HG03571 (cell line): Measurements from ENCODE around the gene CASZ1.

ENCODE experiments used
- ATAC-seq: cut with Tn5 transposase; IDR thresholded peaks from one replicate; pipeline ENCODE4 v1.9.1; 2021; ENCODE audit not compliant: unreplicated experiment

The CASZ1 gene, protein sequence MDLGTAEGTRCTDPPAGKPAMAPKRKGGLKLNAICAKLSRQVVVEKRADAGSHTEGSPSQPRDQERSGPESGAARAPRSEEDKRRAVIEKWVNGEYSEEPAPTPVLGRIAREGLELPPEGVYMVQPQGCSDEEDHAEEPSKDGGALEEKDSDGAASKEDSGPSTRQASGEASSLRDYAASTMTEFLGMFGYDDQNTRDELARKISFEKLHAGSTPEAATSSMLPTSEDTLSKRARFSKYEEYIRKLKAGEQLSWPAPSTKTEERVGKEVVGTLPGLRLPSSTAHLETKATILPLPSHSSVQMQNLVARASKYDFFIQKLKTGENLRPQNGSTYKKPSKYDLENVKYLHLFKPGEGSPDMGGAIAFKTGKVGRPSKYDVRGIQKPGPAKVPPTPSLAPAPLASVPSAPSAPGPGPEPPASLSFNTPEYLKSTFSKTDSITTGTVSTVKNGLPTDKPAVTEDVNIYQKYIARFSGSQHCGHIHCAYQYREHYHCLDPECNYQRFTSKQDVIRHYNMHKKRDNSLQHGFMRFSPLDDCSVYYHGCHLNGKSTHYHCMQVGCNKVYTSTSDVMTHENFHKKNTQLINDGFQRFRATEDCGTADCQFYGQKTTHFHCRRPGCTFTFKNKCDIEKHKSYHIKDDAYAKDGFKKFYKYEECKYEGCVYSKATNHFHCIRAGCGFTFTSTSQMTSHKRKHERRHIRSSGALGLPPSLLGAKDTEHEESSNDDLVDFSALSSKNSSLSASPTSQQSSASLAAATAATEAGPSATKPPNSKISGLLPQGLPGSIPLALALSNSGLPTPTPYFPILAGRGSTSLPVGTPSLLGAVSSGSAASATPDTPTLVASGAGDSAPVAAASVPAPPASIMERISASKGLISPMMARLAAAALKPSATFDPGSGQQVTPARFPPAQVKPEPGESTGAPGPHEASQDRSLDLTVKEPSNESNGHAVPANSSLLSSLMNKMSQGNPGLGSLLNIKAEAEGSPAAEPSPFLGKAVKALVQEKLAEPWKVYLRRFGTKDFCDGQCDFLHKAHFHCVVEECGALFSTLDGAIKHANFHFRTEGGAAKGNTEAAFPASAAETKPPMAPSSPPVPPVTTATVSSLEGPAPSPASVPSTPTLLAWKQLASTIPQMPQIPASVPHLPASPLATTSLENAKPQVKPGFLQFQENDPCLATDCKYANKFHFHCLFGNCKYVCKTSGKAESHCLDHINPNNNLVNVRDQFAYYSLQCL (N-terminal part only)

DNA sequence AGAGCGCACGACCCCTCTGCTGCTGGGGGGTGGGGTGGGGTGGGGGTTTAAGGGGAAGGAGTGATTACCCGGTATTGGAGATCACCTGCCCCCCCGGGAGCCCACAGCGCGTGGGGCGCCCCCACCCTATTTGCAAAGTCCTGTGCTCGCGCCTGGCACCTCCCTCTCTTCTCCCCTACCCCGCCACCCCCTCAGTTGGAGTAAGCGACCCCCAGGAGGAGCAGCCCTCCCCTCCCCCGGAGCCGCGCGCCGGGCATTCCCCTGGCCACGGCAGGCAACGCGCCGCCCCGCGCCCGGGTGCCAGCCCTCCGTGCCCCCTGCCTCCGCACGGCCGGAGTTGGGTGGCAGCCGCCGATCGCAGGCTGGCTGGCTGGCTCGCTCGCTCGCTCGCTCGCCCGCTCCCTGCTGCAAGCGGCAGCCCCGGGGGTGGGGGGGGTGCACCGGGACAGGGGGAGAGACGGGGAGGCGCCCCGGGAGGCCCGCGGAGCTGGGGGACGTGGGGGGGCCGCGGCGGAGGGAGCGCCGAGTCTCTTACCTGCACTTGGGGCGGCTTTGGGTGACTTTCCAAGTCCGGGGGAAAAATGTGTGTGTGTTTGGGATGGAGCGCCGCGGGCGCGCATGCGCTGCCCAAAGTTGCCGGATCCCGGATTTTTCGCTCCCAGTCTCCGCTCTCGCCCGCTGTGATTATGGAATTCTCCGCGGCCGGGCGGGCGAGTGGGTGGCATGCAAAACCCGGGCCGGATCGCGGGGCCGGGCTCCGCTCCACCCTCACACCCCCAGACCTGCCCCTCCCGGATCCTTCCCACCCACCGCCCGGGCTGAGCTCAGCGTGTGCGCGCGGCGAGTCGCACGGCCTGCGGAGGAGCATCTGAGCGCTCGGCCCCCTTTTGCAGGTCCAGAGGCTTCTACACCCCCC, at the start of gene CASZ1:
Gene CASZ1, minus strand, starts transcription at position 618 of the 916 bp plus-strand sequence. CDS start 102,757 bp downstream, outside the sequence.
- ATAC-seq: no peak

DNA sequence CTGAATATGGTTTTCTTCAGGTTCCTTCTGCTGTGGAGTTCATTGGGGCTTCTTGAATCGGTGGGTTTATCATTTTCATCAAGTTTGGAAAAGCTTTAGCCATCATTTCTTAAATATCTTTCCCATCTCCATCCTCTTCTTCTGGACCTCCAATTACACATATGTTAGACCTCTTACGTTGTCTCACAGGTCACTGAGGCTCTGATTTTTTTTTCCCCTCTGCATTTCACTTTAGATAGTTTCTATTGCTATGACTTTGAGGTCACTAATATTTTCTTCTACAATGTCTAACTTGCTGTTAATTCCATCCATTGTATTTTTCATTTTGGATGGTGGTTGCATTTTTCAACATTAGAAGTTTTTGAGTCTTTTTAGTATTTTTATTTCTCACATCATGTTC, 47.3 kb upstream of the CASZ1 start:
- no peak for ATAC-seq

DNA sequence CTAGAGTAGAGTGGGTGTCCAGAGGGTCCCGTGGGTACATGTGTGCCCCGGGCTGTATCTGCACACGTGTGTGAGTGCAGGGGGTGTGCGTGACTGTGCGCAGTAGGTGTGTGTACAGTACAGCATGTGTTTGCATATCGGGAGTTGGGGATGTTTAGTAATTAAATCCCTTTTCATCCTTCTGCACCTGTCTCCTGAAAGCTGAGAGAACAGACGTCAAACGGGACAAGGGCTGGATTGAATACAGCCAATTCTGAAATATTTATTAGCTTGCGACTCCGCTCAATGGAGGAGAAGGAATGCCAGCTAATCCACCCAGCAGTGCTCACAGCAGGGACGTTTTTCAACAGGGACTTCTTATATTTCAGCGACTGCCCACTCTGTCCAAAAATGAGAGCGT, 44.7 kb upstream of the CASZ1 start:
- ATAC-seq: no peak

DNA sequence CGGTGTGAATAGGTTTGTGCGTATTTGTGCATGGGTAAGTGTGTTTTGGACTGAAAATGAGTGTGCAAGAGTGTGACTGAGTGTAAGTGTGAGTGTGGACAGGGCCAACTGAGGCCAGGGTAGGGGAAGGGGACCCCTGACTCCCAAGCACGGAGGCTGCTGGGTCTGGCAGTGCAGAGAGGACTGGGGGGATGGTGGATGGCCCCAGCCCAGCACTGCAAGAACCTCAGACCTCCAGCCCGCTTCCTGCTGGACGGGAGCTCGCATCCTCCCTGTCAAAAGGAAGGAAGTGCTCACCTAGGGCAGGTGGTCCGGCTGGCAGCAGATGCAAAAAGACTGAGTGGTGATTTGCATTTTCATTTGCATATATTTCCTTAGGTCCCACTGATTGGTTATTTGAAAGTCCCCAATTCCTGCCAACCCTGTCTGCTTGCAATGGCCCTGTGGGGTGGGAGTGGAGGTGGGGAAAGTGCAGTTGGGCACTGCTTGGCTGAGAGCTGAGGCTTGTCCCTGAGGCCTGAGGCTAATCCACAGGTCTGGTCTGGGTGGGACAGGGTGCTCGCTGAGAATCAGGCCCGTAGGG, 42.8 kb upstream of the CASZ1 start:
- ATAC-seq: no peak

DNA sequence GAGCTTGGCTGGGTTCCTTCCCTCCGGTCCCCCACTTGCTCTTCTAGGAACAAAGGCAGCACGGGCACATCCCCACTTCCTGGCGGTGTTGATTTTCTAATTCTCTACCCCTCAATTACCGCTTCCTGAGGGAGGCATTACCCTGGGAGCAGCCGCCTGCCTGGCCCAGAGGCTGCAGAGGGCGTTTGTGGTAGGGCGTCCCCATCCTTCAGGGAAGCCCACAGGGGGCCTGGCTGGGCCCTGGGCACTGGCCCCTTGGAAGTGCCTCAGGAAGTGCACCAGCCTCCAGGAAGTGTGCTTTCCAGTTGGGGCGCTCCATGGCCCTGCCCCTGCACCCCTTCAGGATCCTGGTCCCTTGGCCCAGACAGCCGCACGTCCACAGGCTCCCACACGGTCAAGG, 42.1 kb upstream of the CASZ1 start:
- no peak for ATAC-seq

DNA sequence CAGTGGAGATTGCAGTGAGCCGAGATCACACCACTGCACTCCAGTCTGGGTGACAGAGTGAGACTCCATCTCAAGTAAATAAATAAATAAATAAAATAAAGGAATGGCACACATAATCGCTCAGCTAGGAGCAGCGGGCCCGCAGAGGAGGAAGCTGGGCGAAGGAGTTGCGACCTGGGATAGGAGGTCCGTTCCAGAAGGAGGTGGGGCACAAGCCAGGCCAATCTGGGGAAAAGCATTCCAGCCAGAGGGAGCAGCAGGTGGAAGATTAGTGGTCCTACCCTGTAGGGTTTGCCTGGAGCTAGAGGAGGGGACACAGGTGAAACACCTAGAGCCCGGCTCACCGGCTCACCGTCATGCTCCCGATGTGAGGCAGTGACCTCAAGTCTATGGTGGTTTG, 40.3 kb upstream of the CASZ1 start:
- ATAC-seq: no peak

DNA sequence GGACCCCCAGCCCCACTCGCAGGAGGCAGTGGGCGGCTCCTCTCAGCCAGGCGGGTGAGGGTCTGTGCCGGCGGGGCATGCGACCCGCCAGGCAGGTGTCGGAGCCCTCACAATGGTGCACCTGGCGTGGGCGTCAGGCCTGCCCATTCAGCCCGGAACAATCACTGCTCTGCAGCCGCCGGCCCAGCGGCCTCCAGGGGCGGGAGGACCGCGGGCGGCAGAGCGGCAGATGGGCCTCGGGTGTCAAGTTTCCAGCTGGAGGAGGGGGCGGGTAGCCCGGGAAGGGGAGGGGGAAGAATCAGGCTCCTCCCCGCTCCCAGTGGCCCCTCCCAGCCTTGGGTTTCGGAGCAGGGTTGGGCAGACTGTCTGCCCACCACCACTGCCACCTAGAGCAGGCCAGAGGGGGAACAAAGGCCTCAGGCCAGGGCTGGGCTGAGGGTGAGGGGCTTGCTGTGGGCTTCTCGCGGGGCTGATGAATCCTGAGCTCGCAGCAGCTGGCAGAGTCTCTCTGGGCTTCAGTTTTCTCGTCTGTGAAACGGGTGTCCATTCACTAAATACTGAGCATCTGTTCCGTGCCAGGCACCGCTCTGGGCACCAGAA, 39.5 kb upstream of the CASZ1 start:
- no peak for ATAC-seq

DNA sequence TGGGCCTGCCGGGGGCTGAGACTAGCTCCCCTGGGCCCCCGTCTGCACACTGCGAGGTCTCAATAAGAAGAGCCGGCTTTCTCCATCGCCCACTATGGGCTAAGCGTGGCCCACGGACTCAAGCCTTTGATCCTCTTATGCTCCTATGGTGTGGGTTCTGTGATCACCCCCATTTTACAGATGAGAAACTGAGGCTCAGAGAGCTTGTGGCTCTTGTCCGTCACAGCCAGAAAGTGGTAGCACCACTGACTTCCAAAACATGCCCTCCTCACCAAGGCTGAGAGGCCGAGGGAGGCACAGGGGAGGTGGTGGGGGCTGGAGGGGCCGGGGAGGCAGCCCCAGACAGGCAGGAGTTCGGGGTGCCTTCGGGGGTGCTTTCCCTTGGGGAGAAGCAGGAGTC, 39.0 kb upstream of the CASZ1 start:
- no peak for ATAC-seq

DNA sequence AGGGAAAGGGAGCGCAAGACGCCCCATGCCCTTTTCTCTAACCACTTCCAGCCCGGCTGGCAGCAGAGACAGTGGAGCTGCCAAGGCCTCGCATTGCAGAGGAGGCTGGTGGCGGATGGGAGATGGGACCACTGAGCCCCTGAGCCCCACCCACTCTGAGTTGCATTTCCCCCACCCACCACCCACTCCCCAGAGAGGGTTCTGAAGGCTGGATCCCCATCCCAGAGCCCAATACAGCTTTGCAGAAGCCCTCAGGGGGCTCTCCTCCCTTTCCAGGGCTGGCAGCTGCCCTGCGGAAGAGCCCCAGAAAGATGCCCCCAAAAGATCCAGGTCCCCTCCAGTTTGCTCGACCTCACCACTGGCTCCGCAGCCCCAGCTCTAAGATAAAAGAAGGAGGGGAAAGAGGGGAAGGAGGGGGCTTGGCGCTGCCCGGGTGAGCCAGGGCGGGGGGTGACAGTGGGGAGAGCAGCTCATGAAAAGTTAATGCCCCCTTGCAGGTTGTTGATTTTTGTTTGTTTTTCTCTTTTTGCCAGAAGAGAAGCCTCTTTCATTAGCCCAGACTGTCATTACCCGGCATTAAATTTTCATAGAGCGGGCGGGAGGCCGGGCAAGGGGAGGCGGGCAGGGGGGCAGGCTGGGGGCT, 38.4 kb upstream of the CASZ1 start:
- no peak for ATAC-seq

DNA sequence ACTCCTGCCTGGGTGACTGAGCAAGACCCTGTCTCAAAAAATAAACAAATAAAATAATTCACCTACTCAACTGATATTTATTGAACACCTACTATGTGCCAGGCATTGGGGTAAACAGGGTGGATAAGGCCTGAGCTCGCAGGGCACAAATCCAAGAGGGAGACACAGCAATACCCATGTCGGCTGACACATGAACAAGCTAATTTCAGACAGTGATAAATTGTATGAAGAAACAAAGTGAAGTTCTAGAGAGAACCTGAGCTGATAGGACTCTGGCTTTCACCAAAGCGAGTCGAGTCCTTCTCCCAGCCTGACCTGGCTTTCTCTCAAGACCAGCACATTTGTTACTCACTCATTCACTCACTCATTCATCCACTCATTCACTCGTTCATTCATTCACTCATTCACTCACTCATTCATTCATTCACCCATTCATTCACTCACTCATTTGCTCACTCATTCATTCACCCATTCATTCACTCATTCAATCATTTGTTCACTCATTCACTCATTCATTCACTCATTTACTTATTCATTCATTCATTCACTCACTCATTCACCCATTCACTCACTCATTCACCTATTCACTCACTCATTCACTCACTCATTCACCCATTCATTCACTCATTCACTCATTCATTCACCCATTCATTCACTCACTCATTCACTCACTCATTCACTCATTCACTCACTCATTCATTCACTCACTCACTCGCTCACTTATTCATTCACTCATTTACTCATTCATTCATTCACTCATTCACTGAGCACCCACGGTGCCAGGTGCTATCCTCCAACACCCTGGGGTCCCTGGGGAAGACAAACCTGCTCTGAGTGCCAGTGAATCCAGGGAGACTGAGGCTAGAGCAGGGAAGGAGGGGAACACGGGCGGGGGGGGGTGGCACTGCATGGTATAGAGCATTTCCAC, 37.4 kb upstream of the CASZ1 start:
- ATAC-seq: no peak

DNA sequence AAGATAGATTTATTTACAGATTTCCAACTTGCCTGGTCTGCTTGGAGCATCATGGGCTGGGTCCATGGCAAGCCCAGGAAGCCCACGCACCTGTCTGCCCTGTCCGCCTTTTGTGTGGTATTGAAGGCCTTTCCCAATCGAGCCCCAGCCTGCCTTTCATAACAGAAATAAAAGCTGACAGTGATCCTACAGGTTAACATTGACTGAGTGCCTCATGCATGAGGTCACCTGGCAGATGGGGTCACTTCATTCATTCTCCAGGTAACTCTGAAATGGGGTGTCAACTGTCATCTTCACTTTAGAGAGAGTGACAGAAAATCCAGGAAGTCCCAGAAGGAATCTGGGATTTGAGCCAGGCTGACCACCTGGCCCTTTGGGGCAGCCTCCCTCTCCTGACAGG, 36.3 kb upstream of the CASZ1 start:
- no peak for ATAC-seq

DNA sequence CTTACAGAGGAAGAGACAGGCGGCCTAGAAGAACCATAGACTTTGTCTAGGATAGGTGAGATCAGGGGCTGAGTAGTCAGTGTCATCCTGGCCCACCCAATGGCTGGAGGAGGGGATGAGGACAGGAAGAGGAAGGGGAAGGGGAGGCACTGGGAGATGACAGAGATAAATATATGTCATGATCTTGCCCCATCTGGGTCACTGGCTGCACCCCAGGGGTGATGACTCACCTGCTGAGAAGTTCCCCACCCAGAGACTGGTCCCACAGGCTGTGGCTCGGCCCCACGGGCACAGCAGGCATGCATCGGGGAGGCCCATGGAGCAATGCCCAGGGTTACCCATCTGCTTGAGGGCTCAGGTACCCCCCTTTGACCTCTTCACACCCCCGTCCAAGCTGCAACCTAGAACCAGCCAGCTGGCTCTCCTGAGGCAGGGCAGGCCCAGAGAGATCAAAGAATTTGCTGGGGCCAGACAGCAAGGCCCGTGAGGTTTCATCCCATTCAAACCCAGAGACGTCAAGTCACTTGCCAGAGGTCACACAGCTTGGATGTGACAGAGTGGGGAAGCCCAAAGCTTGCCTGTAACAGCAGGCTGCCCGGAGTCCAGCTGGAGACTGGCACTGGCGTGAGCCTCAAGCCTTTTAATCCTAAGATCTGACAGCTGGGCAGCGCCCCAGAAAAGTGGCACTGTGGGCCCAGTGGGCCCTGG, 34.7 kb upstream of the CASZ1 start:
- no peak for ATAC-seq

DNA sequence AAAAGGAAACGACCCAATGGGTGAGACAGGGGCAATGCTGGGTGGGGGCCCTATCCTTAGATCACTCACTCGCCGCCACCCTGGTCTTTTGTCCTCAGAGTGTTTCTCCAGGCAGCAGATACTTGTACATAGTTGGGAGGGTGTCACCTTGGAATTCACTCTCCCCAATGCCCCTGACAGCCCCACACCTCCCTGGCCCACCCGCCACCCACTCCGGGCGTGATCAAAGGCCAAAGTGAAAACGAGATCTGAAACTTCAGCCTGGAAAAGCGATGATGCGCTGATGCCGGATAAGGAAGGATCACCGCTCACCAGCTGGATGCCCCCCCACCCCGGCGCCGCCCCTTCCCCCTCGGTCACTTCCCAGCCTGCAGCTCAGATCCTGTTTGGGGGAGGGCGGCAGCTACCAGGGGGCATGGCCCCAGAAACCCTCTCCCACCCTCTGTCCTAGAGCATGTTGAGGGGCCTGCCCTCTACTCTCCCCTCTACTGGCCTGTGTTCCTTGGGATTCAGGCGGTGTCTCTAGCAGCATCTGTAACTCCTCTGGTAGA, 33.6 kb upstream of the CASZ1 start:
- ATAC-seq: no peak

DNA sequence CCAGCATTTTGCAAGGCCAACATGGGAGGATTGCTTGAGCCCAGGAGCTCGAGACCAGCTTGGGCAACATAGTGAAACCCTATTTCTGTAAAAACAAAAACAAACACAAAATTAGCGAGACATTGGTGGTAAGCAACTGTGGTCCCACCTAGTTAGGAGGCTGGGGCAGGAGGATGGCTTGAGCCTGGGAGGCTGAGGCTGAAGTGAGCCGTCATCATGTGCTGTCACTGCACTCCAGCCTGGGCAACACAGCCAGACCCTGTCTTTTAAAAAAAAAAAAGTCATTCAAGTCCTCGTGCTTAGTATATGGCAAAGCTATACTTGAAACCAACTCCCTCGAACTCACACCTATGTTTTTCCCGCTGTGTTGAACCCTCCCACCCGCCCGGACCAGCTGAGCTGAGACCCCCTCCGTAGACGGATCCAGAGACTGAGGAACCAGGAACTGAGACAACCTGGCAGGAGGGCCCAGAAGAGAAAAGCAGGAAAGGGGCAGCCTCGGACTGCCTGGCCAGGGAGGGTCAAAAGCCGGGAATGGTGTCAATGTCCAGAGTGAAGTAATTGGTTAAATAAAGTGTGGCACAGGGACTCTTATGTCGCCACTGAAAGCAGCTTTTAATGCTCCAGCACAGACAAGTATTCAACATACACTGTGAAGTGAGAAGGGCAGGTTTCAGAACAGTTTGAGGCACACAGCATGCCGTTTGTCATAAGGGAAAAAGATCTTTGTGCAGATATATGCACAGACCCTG, 32.8 kb upstream of the CASZ1 start:
- ATAC-seq: no peak

DNA sequence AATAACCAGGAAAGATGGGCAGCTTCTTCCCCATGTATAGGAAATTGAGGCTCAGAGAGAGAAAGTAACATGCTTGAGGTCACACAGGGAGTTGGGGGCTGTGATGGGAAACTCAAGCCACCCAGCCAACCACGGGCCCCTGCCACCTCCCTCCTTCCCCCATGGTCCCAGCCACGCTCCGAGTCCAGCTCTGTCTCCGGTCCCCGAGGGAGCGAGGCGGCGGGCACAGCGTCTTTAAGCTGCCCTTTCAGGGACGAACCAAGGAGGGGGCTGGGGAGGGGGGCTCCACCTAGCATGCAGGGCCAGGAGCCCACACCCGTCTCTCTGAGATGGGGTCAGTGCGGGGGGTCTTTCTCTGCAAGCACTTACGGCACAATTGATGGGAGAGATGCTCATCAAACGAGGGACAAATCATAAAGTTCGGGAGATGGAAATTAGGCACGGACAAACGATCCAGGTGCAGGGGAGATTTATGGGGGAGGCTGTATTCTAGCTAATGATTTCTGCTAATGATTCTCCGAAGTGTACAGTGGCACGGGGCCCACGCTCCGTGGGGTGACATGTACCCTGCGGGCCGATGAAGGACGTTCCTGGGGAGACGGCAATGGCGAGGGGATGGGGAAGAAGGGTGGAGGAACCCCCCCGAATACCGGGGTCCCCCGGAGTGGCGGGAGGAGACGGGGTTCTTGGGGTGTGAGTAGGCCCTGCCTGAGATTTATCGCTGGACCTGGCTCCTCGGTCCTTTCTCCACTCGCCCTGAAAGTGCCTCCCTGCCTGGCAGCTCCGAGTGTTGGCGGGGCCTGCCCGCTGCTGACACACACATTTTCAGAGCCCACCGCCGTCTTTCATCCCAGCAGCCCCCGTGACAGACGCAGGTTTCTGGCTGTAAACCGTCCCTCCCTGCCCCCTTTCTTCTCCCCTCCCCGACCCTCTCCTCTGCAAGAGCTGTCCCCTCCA, 31.2 kb upstream of the CASZ1 start:
- no peak for ATAC-seq
